Measurements from ENCODE around the gene GYG2. TPM values are rescaled to one million over a fixed set of nuclear protein-coding genes. Genes with fewer than 3 reads are reported as not detected.
"Not testable (repeated sequence)": the region's sequence is repeated elsewhere in the genome, so short reads cannot be mapped to it uniquely, and the experiment has no call there.

The GYG2 gene
- total and polyA plus RNA-seq, 2 of the 13 experiments (the other 11 are each of a cell fraction or from before 2014, with no cell fraction given): 20.0 to 24.3 TPM

DNA sequence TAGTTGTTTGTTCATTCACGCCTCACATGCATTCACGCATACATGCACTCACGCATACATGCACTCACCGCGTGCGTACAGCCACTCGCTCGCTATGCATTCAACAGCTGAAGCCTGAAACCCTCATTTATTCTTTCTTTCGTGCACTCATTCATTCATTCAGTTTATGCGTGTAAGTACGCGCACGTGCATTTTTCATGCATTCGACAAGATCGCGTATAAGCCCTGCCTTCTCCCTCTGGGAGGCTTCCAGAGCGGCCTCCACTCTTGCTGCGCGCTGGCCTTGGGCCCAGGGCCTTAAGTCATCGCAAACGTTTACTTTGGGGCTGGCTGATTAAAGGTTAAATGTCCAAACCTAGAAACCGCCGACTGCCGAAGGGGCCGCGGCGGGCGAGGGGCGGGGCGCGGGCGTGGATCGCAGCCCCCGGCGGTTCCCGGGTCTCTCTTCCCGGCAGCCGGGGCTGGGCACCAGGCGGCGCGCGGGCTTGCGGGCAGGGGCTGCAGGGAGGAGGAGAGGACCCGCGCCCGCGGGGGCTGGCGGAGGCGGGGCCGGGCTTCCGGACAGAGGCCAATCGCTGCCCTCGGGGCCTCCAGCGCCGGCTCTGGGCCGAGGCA, at the start of gene GYG2 (continued):
- TF ChIP-seq ARID4A (CRISPR knock-in tag; IDR thresholded peaks at IDR 0.05; ENCODE audit: borderline replicate concordance) (peak; percentile 30; the same call in 1 of the 2 replicates), PITX1 (CRISPR knock-in tag; IDR thresholded peaks at IDR 0.05) (0 out of 2 replicates have a peak, but pooled peaks have one; percentile 49), NR2F1 (CRISPR knock-in tag; IDR thresholded peaks at IDR 0.05) (no peak)

GRCh38 chrX:2780472-2781225, 48.1 kb upstream of the GYG2 start:
- Histone ChIP-seq H3K9ac (ENCODE audit: insufficient read depth, low read depth, low read length) (peak overlapping the region; percentile 72), H3K4me2 (ENCODE audit: low read depth, low read length) (peak overlapping the region; percentile 83), H3K4me3 (replicated peaks in 1 of 3; ENCODE audit: insufficient read depth in 1 of 3, low read depth in 2 of 3, low read length in 3 of 3) (peak overlapping the region; percentile 48 to 66 (median 64); a peak in 5 of 6 replicates), H3K27ac (ENCODE audit: extremely low read length, insufficient read depth, low read length) (peak overlapping the region; percentile 97), H3K4me1 (ENCODE audit: insufficient read depth, low read length) (peaks cover 28% of the 10 kb centered on the region)
- 6% methylated on average over 10 of the region's 12 CpGs for WGBS (ENCODE audit: low lambda C conversion rate)
- POLR2A ChIA-PET; H3K36me3 ChIP-seq (replicated peaks in 1 of 2; ENCODE audit: control insufficient read depth in 1 of 2, insufficient read depth in 2 of 2, low read length in 2 of 2); H3K27me3 ChIP-seq (ENCODE audit: control insufficient read depth in 1 of 2, insufficient read depth in 2 of 2, low read length in 2 of 2); H3K9me3 ChIP-seq (ENCODE audit: low read length); in situ Hi-C loops (cut with HindIII; ENCODE audit: extremely low pct_ligation_motif_present, low pct_unique_long_range_greater_than_20kb); H4K20me1 ChIP-seq (ENCODE audit: insufficient read depth, low read length); CTCF ChIA-PET (ENCODE audit: low intra/inter-chr PET ratio, low total read pairs); intact Hi-C loops (cut with micrococcal nuclease; ENCODE audit: unreplicated experiment); H3K79me2 ChIP-seq (ENCODE audit: insufficient read depth, low read length); H2AFZ ChIP-seq (ENCODE audit: low read length): not testable (repeated sequence)
- FAIRE-seq (peak; percentile 88), DNase-seq (ENCODE audit: low spot score) (peak; percentile 74), ATAC-seq (peak; percentile 98)
- BruUV-seq (replicated peaks): TSS peak; percentile 98
- TF ChIP-seq FOXP4 (CRISPR knock-in tag; IDR thresholded peaks at IDR 0.05): peak; percentile 50; the same call in 1 of the 2 replicates
- TF ChIP-seq, protein P1, sequence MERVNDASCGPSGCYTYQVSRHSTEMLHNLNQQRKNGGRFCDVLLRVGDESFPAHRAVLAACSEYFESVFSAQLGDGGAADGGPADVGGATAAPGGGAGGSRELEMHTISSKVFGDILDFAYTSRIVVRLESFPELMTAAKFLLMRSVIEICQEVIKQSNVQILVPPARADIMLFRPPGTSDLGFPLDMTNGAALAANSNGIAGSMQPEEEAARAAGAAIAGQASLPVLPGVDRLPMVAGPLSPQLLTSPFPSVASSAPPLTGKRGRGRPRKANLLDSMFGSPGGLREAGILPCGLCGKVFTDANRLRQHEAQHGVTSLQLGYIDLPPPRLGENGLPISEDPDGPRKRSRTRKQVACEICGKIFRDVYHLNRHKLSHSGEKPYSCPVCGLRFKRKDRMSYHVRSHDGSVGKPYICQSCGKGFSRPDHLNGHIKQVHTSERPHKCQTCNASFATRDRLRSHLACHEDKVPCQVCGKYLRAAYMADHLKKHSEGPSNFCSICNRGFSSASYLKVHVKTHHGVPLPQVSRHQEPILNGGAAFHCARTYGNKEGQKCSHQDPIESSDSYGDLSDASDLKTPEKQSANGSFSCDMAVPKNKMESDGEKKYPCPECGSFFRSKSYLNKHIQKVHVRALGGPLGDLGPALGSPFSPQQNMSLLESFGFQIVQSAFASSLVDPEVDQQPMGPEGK (CRISPR knock-in tag; IDR thresholded peaks at IDR 0.05): peak; percentile 75
- TF ChIP-seq, protein P2, sequence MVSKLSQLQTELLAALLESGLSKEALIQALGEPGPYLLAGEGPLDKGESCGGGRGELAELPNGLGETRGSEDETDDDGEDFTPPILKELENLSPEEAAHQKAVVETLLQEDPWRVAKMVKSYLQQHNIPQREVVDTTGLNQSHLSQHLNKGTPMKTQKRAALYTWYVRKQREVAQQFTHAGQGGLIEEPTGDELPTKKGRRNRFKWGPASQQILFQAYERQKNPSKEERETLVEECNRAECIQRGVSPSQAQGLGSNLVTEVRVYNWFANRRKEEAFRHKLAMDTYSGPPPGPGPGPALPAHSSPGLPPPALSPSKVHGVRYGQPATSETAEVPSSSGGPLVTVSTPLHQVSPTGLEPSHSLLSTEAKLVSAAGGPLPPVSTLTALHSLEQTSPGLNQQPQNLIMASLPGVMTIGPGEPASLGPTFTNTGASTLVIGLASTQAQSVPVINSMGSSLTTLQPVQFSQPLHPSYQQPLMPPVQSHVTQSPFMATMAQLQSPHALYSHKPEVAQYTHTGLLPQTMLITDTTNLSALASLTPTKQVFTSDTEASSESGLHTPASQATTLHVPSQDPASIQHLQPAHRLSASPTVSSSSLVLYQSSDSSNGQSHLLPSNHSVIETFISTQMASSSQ (IDR thresholded peaks at IDR 0.05; ENCODE audit: low read depth): peak; percentile 98
- TF ChIP-seq, protein P2 (CRISPR knock-in tag; IDR thresholded peaks at IDR 0.05; ENCODE audit: borderline replicate concordance): peak; percentile 97
